Activated CD4-positive, alpha-beta T cell treated with anti-CD3 and anti-CD28 coated beads for 4 hours (primary cell): Measurements from ENCODE around the gene HSF2BP.
"Not testable (repeated sequence)": the region's sequence is repeated elsewhere in the genome, so short reads cannot be mapped to it uniquely, and the experiment has no call there.

Experiments
- DNase-seq, 2 donors: peaks; one replicate each; pipeline ENCODE4 v3.0.0-alpha.2; 2020

The HSF2BP gene

GRCh38 chr21:43596616-43597015, 62.7 kb downstream of the HSF2BP start:
- DNase-seq, result no peak

GRCh38 chr21:43595769-43596168, 63.5 kb downstream of the HSF2BP start:
- DNase-seq, result not testable (repeated sequence)

- no peak for DNase-seq
Observed at GRCh38 chr21:43593078-43593477, 66.2 kb downstream of the HSF2BP start.

GRCh38 chr21:43591571-43591970, 67.7 kb downstream of the HSF2BP start:
- no peak for DNase-seq

- no peak for DNase-seq
Observed at GRCh38 chr21:43590194-43590593, 69.1 kb downstream of the HSF2BP start.

GRCh38 chr21:43588957-43589356, 70.3 kb downstream of the HSF2BP start:
- DNase-seq, result no peak

- no peak for DNase-seq
Observed at GRCh38 chr21:43585924-43586413, 73.3 kb downstream of the HSF2BP start.

GRCh38 chr21:43585514-43585913, 73.8 kb downstream of the HSF2BP start:
- no peak for DNase-seq

GRCh38 chr21:43581453-43581852, 77.8 kb downstream of the HSF2BP start:
- DNase-seq, result no peak

- no peak for DNase-seq
Observed at GRCh38 chr21:43578677-43579303, 80.5 kb downstream of the HSF2BP start.

- no peak for DNase-seq
Observed at GRCh38 chr21:43575473-43575844, 83.8 kb downstream of the HSF2BP start.

GRCh38 chr21:43574741-43575472, 84.4 kb downstream of the HSF2BP start:
- DNase-seq, result no peak

- DNase-seq, result no peak
Observed at GRCh38 chr21:43573921-43574320, 85.4 kb downstream of the HSF2BP start.

- no peak for DNase-seq
Observed at GRCh38 chr21:43572446-43572845, 86.8 kb downstream of the HSF2BP start.

- no peak for DNase-seq
Observed at GRCh38 chr21:43571976-43572375, 87.3 kb downstream of the HSF2BP start.

- DNase-seq, result not testable (repeated sequence)
Observed at GRCh38 chr21:43570195-43570594, 89.1 kb downstream of the HSF2BP start.

- DNase-seq, result not testable (repeated sequence)
Observed at GRCh38 chr21:43562451-43562850, 96.8 kb downstream of the HSF2BP start.

GRCh38 chr21:43540561-43540960, 118.7 kb downstream of the HSF2BP start:
- DNase-seq, result not testable (repeated sequence)

- DNase-seq, result not testable (repeated sequence)
Observed at GRCh38 chr21:43522495-43523131, 136.7 kb downstream of the HSF2BP start.

GRCh38 chr21:43517701-43518100, 141.6 kb downstream of the HSF2BP start:
- not testable (repeated sequence) for DNase-seq

GRCh38 chr21:43516860-43517627, 142.2 kb downstream of the HSF2BP start:
- DNase-seq, result not testable (repeated sequence)

- DNase-seq, result not testable (repeated sequence)
Observed at GRCh38 chr21:43516295-43516847, 142.9 kb downstream of the HSF2BP start.

- DNase-seq, result not testable (repeated sequence)
Observed at GRCh38 chr21:43514834-43515233, 144.5 kb downstream of the HSF2BP start.
